Measurements from ENCODE around the gene C2CD4B. TPM values are rescaled to one million over a fixed set of nuclear protein-coding genes. Genes with fewer than 3 reads are reported as not detected.

Gene C2CD4B
- total RNA-seq, 1 donor: not detected

- Histone ChIP-seq H3K36me3 (ENCODE audit: insufficient read depth, low read length) (no peaks in the 10 kb centered on the region), H3K27ac (ENCODE audit: low read depth, low read length) (no peak overlapping the region), H3K79me2 (ENCODE audit: insufficient read depth, low read length) (no peaks in the 10 kb centered on the region), H4K20me1 (ENCODE audit: insufficient read depth, low read length) (no peaks in the 10 kb centered on the region), H3K4me2 (ENCODE audit: insufficient read depth, low read length) (no peak overlapping the region), H3K9me3 (ENCODE audit: low read depth, low read length) (no peaks in the 10 kb centered on the region), H3K4me1 (ENCODE audit: insufficient read depth, low read length) (peaks cover 23% of the 10 kb centered on the region), H3K4me3 (ENCODE audit: insufficient read depth, low read length) (no peak overlapping the region), H3K27me3 (ENCODE audit: insufficient read depth, low read length) (no peaks in the 10 kb centered on the region), H2AFZ (ENCODE audit: low read length) (no peak overlapping the region)
- no peak for DNase-seq (ENCODE audit: insufficient read length, low spot score, missing footprints)
- TF ChIP-seq CTCF (IDR thresholded peaks at IDR 0.05; ENCODE audit: extremely low read depth, low read depth, low read length): no peak
These were observed 49.2 kb downstream of the C2CD4B start for GRCh38 chr15:62115847-62116246.

Other genes starting within 250 kb of the C2CD4B start
- 117 and 142 TPM in 2 replicates for gene VPS13C, start 104.8 kb downstream of the C2CD4B start, total RNA-seq
- under 0.01 TPM in 1 of 2 replicates, not detected in the other for gene C2CD4A, start 98.3 kb downstream of the C2CD4B start, total RNA-seq
- gene TLN2, start 225.3 kb upstream of the C2CD4B start, total RNA-seq: 32.6 and 35.9 TPM in 2 replicates

All from osteoblast (primary cell).